HG03565 (cell line): Measurements from ENCODE around the gene SPIRE2.

Source experiments
- ATAC-seq: cut with Tn5 transposase; IDR thresholded peaks from one replicate; pipeline ENCODE4 v1.9.1; 2021; ENCODE audit warnings: mild to moderate bottlenecking, moderate library complexity; ENCODE audit not compliant: unreplicated experiment

SPIRE2 gene

DNA sequence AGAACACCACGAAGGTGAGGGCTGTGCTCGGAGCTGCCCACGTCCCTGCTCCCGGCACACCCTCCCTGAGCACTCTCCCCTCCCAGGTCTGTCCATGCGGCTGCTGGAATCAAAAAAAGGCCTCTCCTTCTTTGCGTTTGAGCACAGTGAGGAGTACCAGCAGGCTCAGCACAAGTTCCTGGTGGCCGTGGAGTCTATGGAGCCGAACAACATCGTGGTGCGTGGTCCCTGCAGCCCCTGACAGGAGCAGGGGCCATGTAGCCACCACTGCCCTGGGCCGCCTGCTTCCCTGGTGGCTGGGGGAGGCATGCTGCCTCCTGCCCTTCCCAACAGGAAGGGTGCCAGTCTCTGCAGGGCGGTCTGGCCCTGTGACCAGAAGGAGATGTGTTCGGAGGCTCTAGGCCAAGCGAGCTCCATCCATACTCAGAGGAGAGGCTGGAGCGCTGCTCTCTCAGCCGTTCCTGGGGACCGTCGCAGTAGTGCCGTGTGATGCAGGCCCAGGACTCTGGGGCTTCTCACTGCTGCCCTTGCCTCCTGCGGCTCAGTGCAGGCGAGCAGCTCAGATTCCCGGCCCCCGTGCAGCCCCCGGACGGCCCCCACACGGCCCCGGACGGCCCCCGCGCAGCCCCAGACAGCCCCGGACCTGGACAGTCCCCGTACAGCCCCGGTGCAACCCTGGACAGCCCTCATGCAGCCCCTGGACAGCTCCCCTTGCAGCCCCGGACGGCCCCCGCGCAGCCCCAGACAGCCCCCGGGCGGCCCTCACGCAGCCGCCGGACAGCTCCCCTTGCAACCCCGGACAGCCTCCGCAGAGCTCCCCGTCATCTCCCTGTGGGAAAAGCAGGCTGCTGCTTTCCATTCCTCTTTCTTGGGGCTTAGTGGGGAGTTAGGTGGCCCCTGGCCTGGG, 65.6 kb downstream of the SPIRE2 start:
- ATAC-seq = no peak

DNA sequence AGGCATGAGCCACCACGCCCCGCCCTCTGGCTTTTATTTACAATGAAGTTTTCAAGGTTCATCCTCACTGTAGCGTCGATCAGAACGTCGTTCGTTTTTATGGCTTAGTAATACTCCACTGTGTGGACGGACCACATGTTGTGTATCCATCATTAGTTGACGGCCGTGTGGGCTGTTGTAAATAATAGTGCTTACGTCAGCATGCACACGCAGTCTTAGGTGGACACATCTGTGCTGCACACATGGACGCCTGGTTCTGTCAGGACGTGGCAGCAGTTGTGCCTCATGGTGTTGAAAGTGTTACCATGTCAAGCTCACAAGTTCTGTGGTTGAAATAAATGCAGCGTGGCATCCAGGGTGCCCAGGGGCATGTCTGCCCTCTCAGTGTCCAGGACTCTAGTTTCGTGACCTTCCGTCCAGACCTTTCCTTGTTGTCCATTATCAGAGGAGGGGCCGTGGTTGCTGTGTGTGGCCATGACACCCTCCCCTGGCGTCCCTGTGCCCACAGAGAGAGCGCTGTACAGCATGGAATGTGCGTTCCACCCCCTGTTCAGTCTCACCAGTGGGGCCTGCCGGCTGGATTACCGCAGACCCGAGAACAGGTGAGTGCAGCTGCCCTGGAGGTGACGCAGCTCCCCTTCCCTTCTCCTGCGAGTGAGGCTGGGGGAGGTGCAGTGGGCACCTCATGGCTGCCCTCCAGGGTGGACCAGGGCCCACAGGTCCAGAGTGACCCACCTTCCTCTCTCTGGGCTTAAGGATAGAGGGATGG, 67.4 kb downstream of the SPIRE2 start:
- no peak for ATAC-seq

DNA sequence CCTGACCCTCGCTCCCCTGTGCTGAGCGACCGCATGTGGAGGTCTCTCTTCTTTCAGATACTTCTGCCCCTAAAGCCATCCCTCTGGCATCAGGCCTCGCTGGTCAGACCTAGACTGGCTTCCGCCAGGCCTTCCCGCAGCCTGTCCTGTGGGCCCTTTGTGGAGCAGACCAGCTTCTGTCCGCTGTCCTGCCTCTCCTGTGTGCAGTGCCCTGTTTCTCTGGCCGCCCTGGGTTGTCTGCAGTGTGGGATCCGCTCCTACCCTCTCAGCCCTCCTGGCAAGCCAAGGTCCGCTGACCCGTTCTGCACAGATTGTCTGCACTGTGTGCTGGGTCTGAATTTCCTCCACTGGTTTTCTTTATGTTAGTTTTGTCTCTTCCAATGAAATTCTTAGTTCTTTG, 68.9 kb downstream of the SPIRE2 start:
- ATAC-seq = no peak

DNA sequence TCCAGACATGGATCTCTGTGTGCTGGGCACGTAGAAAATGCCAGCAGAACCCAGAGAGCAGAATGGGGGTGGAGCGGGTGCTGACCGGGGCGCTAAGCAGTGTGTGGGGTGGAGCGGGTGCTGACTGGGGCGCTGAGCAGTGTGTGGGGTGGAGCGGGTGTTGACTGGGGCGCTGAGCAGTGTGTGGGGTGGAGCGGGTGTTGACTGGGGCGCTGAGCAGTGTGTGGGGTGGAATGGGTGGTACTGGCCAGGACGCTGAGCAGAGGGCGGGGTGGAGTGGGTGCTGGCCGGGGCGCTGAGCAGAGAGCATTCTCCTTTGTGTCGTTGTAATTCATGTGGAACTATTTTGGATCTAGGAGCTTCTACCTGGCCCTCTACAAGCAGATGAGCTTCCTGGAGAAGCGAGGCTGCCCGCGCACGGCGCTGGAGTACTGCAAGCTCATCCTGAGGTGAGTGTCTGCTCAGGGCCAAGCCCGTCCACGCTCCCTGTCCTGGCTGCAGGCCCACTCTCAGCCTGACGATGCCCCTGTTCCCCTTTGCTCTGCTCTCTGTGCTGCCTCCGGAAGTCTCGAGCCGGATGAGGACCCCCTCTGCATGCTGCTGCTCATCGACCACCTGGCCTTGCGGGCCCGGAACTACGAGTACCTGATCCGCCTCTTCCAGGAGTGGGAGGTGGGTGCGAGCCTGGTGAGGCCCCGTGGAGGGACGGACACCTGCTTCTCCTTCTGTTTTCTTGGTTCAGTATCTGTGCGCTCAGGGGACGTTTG, 70.1 kb downstream of the SPIRE2 start:
- ATAC-seq = no peak

DNA sequence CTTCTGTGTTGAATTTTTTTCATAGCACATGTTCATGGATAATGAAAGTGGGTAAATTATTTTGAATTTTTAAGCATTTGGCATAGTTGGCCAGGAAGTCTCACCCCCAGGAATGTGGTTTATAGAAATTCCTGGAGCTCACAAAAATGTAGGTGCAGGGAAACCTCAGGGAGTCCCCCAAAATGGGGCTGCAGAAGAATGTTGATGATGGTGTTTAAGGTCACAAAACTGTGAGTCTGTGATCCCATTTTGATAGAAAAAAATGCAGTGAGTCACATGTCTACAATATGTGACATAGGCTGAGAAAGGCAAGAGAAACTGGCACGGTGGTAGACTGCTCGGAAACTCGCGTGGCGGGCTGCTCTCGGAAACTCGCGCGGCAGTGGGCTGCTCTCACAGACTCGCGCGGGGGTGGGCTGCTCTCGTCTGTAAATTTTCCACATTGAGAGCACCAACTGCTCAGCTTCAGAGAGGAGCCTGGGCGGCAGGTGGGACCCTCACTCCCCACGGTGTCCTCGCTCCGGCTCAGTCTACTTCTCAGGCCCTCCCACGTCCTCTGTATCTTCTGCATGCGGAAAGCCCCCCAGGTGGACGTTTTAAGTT, 71.7 kb downstream of the SPIRE2 start:
- ATAC-seq = no peak

DNA sequence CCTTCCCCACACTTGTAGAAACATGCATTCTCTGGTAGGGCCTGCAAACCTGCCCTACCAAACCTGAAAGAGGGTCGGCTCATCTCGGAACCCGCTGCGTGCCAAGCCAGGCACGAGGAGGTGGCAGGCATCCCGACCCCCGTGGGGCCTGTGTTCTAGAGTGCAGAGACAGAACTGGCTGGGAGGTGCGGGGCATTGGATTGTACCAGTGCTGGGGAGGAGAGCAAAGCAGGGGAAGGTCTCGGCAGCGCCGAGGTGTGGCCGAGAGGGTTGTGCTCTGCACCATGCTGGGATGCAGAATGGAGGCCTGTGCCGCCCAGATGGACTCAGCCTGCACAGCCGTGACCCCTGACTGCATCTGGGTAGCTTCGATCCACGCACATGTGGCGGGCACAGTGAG, 72.6 kb downstream of the SPIRE2 start:
- ATAC-seq = no peak

DNA sequence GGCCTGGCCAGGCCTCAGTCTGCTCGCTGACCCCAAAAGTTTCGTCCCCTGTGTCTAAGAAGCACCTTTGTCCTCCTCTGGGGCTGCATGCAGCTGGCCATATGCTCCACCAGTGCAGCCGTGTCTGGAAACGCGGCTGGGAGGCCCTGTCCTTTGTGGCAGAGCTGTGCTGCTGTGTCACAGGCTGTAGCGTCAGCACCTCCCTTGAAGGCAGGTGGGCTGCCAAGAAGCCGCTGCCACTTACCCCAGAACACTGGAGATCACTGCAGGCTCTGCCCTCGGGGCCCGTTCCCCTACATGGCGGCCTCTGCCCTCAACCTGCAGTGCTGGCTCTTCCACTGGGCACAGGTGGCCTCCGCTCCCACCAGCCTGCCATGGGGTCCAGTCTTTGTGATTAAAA, 74.7 kb downstream of the SPIRE2 start:
- ATAC-seq = no peak

DNA sequence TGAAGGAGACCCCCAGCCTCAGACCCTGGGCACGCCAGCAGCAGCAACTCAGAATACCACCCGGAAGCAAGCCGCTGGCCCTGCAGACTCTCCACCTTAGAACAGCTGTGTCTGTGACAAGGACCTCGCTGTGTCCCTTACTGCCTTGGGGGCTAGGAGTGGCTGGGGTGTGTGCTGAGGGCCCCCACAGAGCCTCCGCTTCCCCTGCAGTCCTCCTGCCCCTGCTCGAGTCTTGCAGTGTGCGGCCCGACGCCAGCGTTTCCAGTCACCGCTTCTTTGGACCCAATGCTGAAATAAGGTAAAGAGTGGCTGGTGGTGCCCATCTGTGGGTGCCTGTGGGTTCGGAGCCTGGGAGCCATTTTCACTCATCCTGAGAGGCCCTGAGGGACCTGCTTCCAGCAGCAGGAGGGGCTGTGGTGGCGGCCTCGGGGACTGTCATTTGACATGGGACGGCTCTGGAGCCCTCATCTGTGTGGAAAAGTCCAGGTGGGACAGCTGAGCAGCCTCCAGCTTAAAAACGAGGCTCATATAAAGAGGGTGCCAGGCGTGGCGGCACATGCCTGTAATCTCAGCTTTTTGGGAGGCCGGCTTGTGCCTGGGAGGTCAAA, 75.7 kb downstream of the SPIRE2 start:
- ATAC-seq = no peak

DNA sequence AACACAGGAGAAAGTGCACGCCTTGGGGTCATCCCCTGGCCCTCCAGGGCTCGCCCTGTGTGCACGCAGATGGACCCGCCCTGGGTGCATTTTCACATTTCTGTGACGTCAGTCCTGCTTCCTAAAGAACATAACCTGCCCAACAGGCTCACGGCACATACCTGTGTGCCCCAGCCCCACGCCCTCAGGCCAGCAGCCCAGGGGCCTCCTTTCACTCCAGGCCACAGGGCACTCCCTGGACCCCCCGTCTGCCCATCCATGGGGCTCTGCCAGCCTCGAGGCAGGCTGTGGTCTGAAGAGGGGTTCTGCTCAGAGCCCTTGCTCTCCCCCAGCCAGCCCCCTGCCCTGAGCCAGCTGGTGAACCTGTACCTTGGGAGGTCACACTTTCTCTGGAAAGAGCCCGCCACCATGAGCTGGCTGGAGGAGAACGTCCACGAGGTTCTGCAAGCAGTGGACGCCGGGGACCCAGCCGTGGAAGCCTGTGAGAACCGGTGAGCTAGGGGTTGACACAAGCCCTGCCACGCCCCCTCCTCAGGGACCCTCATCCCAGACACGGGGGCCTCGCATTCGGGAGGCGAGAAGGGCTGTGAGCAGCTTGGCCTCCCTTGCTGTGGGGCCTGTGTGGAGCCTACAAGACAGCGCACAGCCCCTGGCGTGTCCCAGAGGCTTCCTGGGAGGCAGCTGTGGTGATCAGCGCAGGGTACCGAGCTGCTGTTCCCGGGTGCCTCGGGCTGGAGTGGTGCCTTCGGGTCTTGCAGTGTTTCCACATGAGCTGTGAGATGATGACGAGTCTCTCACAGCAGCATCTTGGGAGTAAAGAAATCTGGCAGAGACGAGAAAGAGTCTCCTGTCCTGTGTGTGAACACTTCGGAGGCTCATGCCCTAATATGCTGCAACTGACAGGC, 76.6 kb downstream of the SPIRE2 start:
- no peak for ATAC-seq

DNA sequence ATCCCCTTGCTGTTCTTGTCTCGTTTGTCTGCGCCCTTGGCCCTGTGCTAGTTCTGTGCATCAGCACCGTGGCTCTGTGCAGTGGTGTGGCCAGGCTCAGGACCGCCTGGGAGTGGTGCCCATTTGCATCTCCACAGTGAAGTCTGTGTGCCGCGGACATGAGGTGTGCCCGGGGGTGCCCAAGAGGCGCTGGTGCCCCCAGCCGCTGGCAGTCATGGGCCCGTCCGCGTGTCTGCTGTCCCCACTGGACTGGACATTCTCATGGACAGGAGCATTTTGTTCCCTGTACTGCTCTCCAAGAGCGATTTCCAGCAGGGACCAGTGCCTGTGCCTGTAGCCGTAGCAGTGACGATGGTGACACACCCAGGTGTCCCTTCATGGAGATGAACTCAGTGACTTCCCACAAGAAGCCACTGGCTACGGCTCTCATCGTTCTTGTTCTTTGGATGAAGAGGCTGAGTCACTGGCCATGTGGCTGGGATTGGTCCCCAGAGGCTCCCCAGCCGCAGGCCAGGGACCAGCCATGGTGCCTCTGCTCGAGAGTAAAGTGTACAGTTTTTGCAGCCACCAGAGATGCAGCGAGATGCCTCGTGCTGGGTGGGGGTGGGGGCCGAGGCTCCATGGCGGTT, 77.3 kb downstream of the SPIRE2 start:
- ATAC-seq = no peak

DNA sequence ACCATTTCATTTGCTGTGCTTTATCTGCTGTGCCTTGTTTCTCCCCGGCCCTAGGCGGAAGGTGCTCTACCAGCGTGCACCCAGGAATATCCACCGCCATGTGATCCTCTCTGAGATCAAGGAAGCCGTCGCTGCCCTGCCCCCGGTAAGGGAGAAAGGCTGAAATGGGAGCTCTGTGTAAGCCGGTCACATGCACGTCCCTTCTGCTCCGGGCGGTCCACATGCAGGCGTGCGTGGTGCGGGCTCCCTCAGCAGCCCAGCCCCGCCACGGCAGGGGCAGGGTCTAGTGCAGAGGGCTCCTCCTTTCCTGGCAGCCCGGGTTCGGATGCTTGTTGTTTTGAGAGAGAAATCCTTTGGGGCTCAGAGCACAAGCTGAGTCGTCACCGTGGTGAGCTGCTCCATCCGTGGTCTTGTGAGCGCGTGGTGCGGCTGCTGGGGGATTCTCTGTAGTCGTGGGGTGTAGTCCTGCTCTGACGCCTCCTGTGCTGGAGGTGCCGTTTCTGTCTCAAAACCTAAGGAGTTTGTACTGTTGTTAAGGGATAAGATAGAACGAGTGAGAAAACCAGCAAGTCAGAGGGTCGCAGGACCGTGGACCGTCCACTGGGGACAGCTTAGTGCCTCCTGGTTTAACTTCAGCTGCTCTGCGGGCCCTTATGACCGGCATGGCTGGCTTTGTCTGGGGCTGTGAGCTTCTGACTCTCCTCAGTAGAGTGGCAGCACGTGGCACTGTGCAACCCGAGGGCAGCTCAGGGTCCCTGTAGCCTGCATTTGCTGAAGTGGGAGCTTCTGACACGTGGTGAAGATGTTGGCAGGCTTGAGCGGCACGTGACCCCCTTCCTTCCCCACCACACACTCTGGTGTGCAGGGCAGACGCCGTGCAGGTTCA, 78.1 kb downstream of the SPIRE2 start:
- ATAC-seq = no peak

DNA sequence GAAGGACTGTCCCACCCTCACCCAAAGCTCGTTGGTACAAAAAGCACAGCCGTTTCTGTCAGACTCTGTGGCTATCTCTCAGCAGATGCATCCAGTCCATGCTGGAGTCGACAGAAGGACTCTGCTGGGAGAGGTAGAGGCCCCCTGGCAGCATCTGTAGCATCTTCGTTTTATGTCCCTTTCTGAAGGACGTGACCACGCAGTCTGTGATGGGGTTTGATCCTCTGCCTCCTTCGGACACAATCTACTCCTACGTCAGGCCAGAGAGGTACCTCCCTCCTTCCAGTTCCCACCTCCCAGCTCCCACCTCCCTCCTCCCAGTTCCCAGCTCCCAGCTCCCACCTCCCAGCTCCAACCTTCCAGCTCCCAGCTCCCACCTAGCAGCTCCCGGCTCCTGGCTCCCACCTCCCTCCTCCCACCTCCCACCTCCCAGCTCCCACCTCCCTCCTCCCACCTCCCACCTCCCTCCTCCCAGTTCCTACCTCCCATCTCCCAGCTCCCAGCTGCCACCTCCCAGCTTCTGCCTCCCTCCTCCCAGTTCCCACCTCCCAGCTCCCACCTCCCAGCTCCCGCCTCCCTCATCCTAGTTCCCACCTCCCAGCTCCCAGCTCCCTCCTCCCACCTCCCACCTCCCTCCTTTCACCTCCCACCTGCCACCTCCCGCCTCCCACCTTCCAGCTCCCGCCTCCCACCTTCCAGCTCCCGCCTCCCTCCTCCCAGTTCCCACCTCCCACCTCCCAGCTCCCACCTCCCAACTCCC, 79.0 kb downstream of the SPIRE2 start:
- ATAC-seq = no peak

DNA sequence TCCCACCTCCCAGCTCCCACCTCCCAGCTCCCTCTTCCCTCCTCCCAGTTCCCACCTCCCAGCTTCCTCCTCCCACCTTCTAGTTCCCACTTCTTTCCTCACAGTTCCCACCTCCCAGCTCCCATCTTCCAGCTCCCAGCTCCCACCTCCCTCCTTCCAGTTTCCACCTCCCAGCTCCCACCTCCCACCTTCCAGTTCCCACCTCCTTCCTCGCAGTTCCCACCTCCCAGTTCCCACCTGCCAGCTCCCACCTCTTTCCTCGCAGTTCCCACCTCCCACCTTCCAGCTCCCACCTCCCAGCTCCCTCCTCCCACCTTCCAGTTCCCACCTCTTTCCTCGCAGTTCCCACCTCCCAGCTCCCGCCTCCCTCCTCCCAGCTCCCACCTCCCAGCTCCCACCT, 80.0 kb downstream of the SPIRE2 start:
- no peak for ATAC-seq

DNA sequence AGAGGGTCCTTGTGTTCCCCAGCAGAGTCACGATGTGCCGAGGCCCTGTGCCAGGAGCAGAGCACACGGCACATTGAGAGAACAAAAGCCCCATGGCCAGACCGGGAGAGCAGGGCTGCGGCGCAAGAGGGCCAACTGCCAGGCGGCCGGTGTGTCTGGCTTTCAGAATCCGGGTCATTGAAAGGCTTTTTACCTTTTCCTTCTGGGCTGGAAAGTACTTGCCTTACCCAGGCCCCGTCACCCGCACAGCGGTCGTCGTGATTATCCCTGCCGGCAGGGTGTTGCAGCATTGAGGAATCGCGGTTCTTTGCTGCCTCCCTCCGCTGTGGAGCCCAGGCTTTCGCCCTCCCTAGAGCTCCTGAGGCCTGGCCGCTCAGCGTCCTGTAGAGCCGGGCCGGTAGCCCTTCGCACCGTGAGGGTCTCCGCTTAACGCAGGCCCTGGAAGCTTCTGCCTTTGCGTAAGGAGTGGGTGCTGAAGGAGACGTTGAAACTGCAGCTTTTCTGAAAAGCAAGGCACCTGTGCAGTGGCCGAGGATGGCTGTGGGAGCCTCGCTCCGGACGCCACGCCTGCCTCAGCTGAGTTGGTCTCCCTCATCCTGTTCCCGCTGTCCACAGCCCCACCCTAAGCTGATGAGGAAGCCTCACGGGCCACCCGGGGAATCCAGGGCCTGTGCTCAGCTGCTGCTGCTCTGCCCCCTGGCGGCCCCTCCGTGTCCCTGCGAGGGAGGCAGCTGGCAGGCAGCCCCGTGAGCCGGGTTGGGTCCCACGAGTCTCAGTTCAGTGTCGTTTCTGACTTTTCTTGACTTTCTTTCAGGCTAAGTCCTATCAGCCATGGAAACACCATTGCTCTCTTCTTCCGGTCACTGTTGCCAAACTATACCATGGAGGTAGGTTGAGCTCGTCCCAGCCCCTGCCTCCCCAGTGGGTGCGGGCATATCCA, 81.8 kb downstream of the SPIRE2 start:
- ATAC-seq = no peak

DNA sequence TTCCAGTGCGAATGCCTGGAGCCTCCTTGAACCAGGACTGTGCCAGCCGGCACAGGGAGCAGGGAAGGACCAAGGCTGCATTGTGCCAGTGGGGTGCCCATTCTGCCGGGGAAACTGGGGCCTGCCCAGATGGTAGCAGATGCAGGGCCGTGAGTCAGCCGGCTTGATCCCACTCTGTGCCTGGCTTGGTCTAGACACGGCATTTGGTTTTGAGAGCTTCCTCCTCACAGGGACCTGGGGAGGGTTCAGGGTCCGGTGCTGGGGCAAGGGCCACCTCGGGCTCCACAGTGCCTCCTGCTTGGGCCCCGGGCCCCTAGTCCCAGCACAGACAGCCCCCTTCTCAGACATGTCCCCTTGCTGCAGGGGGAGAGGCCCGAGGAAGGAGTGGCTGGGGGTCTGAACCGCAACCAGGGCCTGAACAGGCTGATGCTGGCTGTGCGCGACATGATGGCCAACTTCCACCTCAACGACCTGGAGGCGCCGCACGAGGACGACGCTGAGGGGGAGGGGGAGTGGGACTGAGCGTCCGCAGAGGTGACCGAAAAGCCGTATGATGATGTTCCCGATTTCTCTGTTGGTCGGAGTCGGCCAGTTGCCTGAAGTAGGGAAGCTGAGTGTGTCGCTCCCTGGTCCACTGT, 82.6 kb downstream of the SPIRE2 start:
- no peak for ATAC-seq

DNA sequence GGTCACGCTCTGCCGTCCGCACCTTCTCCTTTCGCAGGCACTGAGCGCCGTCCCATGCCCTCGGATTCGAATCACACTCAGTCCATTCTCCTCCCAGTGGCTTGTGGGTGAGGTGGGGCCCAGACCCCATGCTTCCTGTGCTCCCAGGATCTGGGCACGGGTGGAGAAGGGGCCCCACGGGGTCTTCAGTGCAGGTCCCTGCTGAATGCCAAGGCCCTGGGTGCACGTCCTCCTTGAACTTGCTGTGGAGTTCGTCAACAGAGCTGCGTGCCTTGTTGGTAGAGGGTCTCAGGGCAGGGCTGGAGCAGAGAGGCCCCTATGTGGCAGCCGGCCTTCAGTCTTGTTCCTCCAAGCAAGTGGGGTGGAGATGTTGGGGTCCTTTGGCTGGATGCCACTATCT, 83.1 kb downstream of the SPIRE2 start:
- ATAC-seq = no peak
